GM18507 (cell line): ENCODE results near the gene NLGN3.

Experiments
- DNase-seq: peaks from one replicate; pipeline ENCODE4 v3.0.0; 2011; ENCODE audit warnings: low read depth; ENCODE audit not compliant: insufficient read length; ENCODE audit errors: extremely low spot score
- FAIRE-seq: peaks from 2 replicates; lab custom pipeline; 2011; peaks lifted over from hg19 to GRCh38; lab: Jason Lieb, UNC

NLGN3 gene

GRCh38 chrX:71117358-71117757 lies 27.3 kb upstream of the NLGN3 start:
- FAIRE-seq (no peak), DNase-seq (no peak)

DNA sequence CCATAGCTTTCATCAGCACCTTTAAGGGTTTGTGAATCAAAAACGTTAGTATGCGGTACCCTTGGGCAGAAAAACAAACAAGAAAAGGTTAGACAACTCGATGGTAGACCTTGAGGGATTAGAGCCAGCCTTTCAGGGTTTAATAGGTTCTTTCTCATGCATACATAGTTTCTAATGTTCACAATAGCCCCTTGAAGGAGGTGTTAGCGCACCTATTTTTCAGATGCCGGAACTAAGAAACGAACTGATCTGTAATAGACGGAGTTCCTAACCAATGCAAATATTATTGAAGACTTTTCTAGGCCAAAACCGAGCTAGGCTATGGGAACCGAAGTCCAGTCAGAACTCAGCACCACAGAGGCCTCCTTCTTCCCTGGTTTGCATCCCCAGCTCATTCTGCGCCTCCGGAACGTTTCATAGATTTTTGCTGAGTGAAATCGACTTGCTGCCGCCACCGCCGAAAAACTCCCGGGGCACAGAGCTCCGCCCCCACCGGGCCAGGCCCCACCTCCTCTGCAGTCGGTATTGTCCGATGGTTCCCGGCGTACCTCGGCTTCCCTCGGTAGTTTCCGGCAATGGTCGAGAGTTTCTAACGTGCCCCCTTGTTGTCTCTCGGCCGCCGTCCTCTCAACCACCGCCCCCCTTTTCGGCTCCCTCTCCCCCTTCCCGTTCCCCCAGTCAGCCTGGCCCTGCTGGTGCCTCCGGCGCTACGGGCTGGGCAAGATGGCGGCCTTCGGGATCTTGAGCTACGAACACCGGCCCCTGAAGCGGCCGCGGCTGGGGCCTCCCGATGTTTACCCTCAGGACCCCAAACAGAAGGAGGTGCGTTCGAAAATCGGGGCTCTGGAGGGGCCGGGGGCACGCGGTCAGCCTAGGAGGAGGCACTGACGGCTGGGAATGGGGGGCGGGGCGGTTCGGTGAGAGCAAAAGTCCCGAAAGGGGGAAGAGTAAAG lies 26.3 kb upstream of the NLGN3 start, which contains the start of gene MED12:
Gene MED12, plus strand, starts transcription at position 565 of the 953 bp plus-strand sequence. Its CDS starts 159 bp downstream, at position 724.
- DNase-seq (peak; percentile 57), FAIRE-seq (peak; percentile 94)

GRCh38 chrX:71118985-71119535 lies 25.6 kb upstream of the NLGN3 start:
- DNase-seq (no peak), FAIRE-seq (no peak)

DNA sequence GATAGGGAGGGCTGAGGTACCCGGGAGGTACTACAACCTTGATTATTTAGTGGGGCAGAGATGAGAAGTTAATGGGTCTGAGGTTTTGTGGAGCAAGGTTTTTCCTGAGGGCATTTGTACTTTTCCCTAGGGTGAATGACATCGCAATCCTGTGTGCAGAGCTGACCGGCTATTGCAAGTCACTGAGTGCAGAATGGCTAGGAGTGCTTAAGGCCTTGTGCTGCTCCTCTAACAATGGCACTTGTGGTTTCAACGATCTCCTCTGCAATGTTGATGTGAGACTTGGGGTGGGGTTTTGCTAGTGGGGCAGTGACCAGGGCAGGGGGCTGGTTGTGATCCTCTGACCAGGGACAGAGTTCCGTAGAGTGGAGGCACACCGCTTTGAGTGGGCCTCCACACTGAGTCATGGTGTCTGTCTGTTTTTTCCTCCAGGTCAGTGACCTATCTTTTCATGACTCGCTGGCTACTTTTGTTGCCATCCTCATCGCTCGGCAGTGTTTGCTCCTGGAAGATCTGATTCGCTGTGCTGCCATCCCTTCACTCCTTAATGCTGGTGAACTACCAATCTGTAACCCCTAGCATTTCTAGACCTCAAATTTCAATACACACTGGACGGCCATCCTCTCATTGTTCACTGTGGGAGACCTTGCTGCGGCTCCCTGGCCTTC lies 16.3 kb upstream of the NLGN3 start:
- no peak for DNase-seq
- FAIRE-seq, result no peak

- FAIRE-seq, result peak; percentile 89
- DNase-seq, result no peak
These were observed 15.5 kb upstream of the NLGN3 start for GRCh38 chrX:71128915-71129765.

GRCh38 chrX:71131510-71131909 lies 13.1 kb upstream of the NLGN3 start:
- DNase-seq (no peak), FAIRE-seq (no peak)

DNA sequence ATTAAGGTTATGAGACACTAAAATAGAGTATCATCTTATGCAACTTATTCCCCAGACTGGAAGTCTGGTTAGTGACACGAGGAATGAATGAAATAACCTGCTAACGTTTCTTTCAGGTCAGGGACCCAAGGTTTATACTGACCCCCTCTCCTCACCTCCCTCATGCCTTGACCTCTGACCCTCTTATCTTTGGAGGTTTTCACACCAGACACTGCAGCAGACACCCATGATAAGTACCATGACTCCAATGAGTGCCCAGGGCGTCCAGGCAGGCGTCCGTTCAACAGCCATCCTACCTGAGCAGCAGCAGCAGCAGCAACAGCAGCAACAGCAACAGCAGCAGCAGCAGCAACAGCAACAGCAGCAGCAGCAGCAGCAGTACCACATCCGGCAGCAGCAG lies 4.2 kb upstream of the NLGN3 start:
- FAIRE-seq, result no peak
- DNase-seq, result no peak

DNA sequence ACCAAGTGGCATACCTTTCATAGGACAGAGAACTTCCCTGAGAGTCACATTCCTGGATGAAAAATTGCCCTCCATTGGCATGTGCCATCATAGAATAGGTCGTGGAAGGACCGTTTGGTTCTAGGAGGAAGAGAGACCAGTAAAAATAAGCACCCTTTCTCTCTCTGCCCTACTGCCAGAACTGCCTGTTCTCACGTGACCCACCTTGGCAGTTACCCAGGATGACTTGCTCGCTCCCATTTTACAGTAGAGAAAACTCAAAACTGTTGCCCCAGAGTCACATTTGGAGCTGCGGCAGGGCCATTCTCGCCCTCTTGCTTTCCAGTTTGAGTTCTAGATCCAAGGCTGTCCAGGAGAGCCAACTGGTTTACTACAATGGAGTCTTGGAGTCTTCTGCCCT lies 1.1 kb upstream of the NLGN3 start:
- FAIRE-seq (no peak), DNase-seq (no peak)

DNA sequence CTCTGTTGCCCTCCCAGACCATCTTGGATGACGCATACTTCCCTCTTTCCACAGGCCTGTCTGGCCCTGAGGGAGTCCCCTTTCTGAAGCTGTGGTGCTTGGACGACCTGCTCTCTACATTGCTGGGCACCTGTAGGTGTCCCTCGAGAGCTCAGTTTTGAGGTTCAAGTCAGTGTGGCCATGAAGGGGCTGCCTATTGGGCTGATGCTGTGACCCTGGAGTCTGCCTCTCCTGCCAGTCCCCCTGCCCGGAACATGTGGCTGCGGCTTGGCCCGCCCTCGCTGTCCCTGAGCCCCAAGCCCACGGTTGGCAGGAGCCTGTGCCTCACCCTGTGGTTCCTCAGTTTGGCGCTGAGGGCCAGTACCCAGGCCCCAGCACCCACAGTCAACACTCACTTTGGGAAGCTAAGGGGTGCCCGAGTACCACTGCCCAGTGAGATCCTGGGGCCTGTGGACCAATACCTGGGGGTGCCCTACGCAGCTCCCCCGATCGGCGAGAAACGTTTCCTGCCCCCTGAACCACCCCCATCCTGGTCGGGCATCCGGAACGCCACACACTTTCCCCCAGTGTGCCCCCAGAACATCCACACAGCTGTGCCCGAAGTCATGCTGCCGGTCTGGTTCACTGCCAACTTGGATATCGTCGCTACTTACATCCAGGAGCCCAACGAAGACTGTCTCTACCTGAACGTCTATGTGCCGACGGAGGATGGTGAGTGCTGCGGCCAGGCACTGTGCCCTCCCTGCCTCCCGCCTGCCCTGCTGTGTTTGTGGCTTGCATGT lies 3.0 kb downstream of the NLGN3 start:
- FAIRE-seq, result no peak
- DNase-seq, result no peak

- DNase-seq, result no peak
- FAIRE-seq, result no peak
These were observed 3.6 kb downstream of the NLGN3 start for GRCh38 chrX:71148278-71148663.

DNA sequence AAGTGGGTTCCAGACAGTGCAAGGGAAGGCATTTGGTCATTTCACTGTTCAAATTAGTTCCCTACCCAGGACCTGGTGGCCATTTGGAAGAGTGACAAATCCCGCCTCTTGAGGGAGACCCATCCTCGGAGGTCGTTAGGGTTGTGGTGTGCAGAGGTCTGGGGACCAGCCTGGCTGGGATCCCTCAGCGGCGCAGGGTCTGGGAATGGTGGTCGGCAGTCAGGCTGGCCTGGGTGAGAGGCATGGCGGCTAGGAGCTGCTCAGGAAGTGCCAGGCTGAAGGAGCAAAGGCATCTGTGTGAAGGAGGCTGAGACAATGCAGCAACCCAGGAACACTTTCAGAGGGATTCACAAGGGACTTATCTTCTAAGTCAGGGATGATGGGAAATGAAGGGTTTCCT lies 6.7 kb downstream of the NLGN3 start:
- FAIRE-seq (no peak), DNase-seq (no peak)

DNA sequence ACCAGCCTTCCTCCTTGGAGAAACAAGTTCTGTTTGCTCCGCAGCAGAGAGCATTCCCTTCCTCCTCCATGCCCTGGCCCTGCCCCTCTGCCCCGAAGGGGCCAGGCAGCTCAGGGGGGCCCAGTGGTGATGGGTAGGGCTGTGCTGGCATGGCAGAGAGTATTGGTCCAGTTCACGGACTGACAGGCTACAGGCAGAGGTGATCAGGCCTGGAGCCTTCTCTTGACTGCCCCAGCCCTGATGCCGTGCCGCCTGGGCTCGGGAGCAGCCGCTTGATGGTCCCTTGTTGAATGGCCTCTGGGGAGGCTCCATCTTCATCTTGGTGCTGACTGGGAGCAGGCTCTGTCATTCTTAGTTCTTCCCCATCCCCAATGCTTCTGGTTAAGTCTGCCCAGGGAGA lies 9.6 kb downstream of the NLGN3 start:
- FAIRE-seq (no peak), DNase-seq (no peak)

- no peak for DNase-seq
- no peak for FAIRE-seq
These were observed 10.0 kb downstream of the NLGN3 start for GRCh38 chrX:71154641-71155040.

GRCh38 chrX:71158603-71159002 lies 14.0 kb downstream of the NLGN3 start:
- FAIRE-seq, result no peak
- no peak for DNase-seq

GRCh38 chrX:71159335-71159734 lies 14.7 kb downstream of the NLGN3 start:
- FAIRE-seq (no peak), DNase-seq (no peak)

GRCh38 chrX:71160475-71160874 lies 15.8 kb downstream of the NLGN3 start:
- FAIRE-seq (peak; percentile 15), DNase-seq (no peak)

DNA sequence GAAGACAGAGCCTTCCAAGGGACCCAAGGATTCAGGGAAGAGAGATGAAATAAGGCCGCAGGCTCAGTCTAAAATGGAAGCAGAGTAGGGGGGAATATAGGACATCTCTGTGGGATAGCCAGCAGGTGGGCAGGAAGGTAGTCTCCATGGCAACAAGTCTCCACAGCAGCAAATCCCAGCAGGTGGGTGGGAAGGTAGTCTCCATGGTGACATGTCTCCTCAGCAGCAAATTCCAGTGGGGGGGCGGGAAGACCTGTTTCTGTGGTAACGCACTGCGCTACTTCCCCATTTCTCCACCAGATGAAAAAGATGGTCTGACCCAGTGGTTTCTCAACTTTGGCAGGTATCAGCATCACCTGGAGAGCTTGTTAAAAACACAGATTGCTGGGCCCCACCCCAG lies 18.3 kb downstream of the NLGN3 start:
- no peak for DNase-seq
- no peak for FAIRE-seq

- FAIRE-seq (no peak), DNase-seq (no peak)
These were observed 19.4 kb downstream of the NLGN3 start for GRCh38 chrX:71164071-71164470.

DNA sequence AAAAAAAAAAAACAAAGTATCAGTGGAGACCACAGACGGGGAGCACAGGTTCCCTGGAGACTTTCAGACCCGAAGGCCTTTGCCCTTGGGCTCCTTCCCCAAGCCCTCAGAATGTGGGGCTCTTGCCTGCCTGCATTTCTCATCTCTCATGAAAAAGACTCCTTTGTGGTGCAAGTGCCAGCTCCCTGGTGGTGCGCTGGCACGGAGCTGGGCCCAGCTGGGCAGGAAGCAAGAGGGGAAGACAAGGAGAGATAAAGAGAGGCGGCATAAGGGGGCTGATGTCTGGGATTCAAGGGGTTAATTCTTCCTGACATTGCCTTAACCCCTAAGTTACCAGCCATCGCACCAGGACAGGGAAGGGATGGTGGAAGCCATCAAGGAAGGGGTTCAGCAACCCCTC lies 21.8 kb downstream of the NLGN3 start:
- no peak for FAIRE-seq
- DNase-seq, result no peak
